H1 (cell line): ENCODE data around the gene NPBWR2. TPM values are rescaled to one million over a fixed set of nuclear protein-coding genes. Genes with fewer than 3 reads are reported as not detected.

Source experiments
- CTCF ChIA-PET: fragments of 300-600 bp; sonication (Branson Sonifier 250); formaldehyde crosslinking; loops from one replicate; lab custom pipeline; 2021; ENCODE audit not compliant: partially characterized antibody; lab: Charles Lee
- POLR2A ChIA-PET: fragments of 300-600 bp; sonication (Branson Sonifier 250); formaldehyde crosslinking; loops from one replicate; lab custom pipeline; 2021; ENCODE audit warnings: inconsistent platforms; ENCODE audit not compliant: partially characterized antibody; lab: Charles Lee
- DNase-seq, 2 experiments: peaks; one replicate each; pipeline versions ENCODE4 v3.0.0 to v3.0.0-alpha.2; 2010 to 2022; ENCODE audit warnings: low spot score in 2 of 2, low read depth in 1 of 2, mixed read lengths in 1 of 2
- FAIRE-seq: peaks from 2 replicates; lab custom pipeline; 2011; peaks lifted over from hg19 to GRCh38; lab: Jason Lieb, UNC
- H2AFZ ChIP-seq: 2 replicates; pipeline ENCODE4 v1.8.1; 2012; ENCODE audit warnings: low read length, inconsistent platforms
- H2AK5ac ChIP-seq: 2 replicates; pipeline ENCODE4 v1.6.1; 2013; ENCODE audit warnings: low read depth, low read length
- H2BK120ac ChIP-seq: replicated peaks from 2 replicates; pipeline ENCODE3; 2013; ENCODE audit warnings: low read depth, low read length, inconsistent platforms
- H2BK12ac ChIP-seq: 2 replicates; pipeline ENCODE4 v1.6.1; 2013; ENCODE audit warnings: low read depth, low read length
- H2BK15ac ChIP-seq: 2 replicates; pipeline ENCODE4 v1.6.1; 2013; ENCODE audit warnings: low read length
- H2BK20ac ChIP-seq: 2 replicates; pipeline ENCODE4 v1.6.1; 2013; ENCODE audit warnings: low read length
- H2BK5ac ChIP-seq: 2 replicates; pipeline ENCODE4 v1.6.1; 2013; ENCODE audit warnings: low read depth, low read length
- H3K14ac ChIP-seq: 2 replicates; pipeline ENCODE4 v1.6.1; 2013; ENCODE audit warnings: inconsistent platforms; ENCODE audit not compliant: insufficient read length
- H3K18ac ChIP-seq: 2 replicates; pipeline ENCODE4 v1.6.1; 2013; ENCODE audit warnings: low read length; ENCODE audit errors: extremely low read depth
- H3K23ac ChIP-seq: 2 replicates; pipeline ENCODE4 v1.6.1; 2013; ENCODE audit warnings: inconsistent platforms; ENCODE audit not compliant: insufficient read length
- H3K23me2 ChIP-seq: 2 replicates; pipeline ENCODE4 v1.6.1; 2013; ENCODE audit warnings: low read depth, low read length
- H3K27ac ChIP-seq: 2 replicates; pipeline ENCODE4 v1.6.1; 2011; ENCODE audit warnings: low read depth, low read length, inconsistent platforms
- H3K27me3 ChIP-seq, 4 experiments: replicated peaks in 1 of 4; 1 replicate in 1 of 4; 2 replicates in 3 of 4; pipeline versions ENCODE4 v1.6.1 to v1.8.1; 2011 to 2013; ENCODE audit warnings: low read length in 3 of 4, mild to moderate bottlenecking in 3 of 4, inconsistent platforms in 2 of 4, mixed read lengths in 2 of 4, moderate library complexity in 1 of 4; ENCODE audit not compliant: control insufficient read depth in 3 of 4, insufficient read depth in 3 of 4; ENCODE audit errors: extremely low read depth in 1 of 4
- H3K36me3 ChIP-seq, 4 experiments: 2 replicates each; pipeline versions ENCODE4 v1.6.1 to v1.8.1; 2011 to 2013; ENCODE audit warnings: mild to moderate bottlenecking in 4 of 4, low read length in 3 of 4, moderate library complexity in 2 of 4, control low read depth in 1 of 4, inconsistent platforms in 1 of 4; ENCODE audit not compliant: insufficient read depth in 4 of 4, control insufficient read depth in 2 of 4
- H3K4ac ChIP-seq: replicated peaks from 2 replicates; pipeline ENCODE3; 2013; ENCODE audit warnings: low read length, low read depth, mixed read lengths, inconsistent platforms; ENCODE audit not compliant: insufficient read length
- H3K4me1 ChIP-seq, 4 experiments: replicated peaks in 1 of 4; 1 replicate in 1 of 4; 2 replicates in 3 of 4; pipeline versions ENCODE4 v1.6.1 to v1.8.1; 2011 to 2013; ENCODE audit warnings: low read length in 3 of 4, inconsistent platforms in 2 of 4, mixed read lengths in 1 of 4; ENCODE audit not compliant: insufficient read depth in 4 of 4, control insufficient read depth in 3 of 4
- H3K4me2 ChIP-seq, 2 experiments: 2 replicates each; pipeline versions ENCODE4 v1.6.1 to v1.8.1; 2011 to 2013; ENCODE audit warnings: low read depth in 2 of 2, low read length in 2 of 2, control low read depth in 1 of 2, inconsistent platforms in 1 of 2, mild to moderate bottlenecking in 1 of 2; ENCODE audit not compliant: insufficient read depth in 1 of 2
- H3K4me3 ChIP-seq, 4 experiments: fragments of 200-600, 300-600 bp in 1 of 4; sonication (generic), shearing (Covaris generic), sonication (Bioruptor Twin) in 1 of 4; 2 replicates each; pipeline versions ENCODE4 v1.5.1 to v1.8.1; 2011 to 2016; ENCODE audit warnings: low read length in 4 of 4, low read depth in 3 of 4, control low read depth in 2 of 4, inconsistent platforms in 2 of 4, mild to moderate bottlenecking in 2 of 4, mixed read lengths in 1 of 4, moderate library complexity in 1 of 4; ENCODE audit not compliant: insufficient read depth in 2 of 4; ENCODE audit errors: extremely low read depth in 1 of 4
- H3K56ac ChIP-seq: replicated peaks from 2 replicates; pipeline ENCODE3; 2013; ENCODE audit warnings: low read depth, mild to moderate bottlenecking, mixed read lengths, low read length, inconsistent platforms; ENCODE audit not compliant: insufficient read length
- H3K79me1 ChIP-seq: 2 replicates; pipeline ENCODE4 v1.6.1; 2013; ENCODE audit warnings: low read depth, low read length, control low read depth
- H3K79me2 ChIP-seq, 2 experiments: 2 replicates each; pipeline versions ENCODE4 v1.6.1 to v1.8.1; 2012 to 2013; ENCODE audit warnings: low read length in 2 of 2, mild to moderate bottlenecking in 2 of 2, inconsistent platforms in 1 of 2; ENCODE audit not compliant: insufficient read depth in 2 of 2, control insufficient read depth in 1 of 2
- H3K9ac ChIP-seq, 4 experiments: replicated peaks in 1 of 4; 1 replicate in 1 of 4; 2 replicates in 3 of 4; pipeline versions ENCODE4 v1.6.1 to v1.8.1; 2011 to 2013; ENCODE audit warnings: low read depth in 3 of 4, low read length in 3 of 4, control low read depth in 2 of 4, mild to moderate bottlenecking in 2 of 4, moderate library complexity in 2 of 4, inconsistent platforms in 1 of 4; ENCODE audit errors: extremely low read depth in 1 of 4
- H3K9me3 ChIP-seq, 2 experiments: 2 replicates each; pipeline versions ENCODE4 v1.6.1 to v1.8.1; 2012 to 2013; ENCODE audit warnings: mild to moderate bottlenecking in 2 of 2, moderate library complexity in 2 of 2, control low read depth in 1 of 2, inconsistent platforms in 1 of 2, low read depth in 1 of 2, low read length in 1 of 2, mixed read lengths in 1 of 2; ENCODE audit not compliant: insufficient read depth in 2 of 2
- H4K20me1 ChIP-seq, 2 experiments: replicated peaks in 1 of 2; 2 replicates each; pipeline versions ENCODE3 to v1.8.1; 2011 to 2013; ENCODE audit warnings: inconsistent platforms in 2 of 2, low read length in 2 of 2, mild to moderate bottlenecking in 1 of 2; ENCODE audit not compliant: insufficient read depth in 2 of 2, control insufficient read depth in 1 of 2
- H4K5ac ChIP-seq: 2 replicates; pipeline ENCODE4 v1.6.1; 2013; ENCODE audit warnings: low read length, low read depth, mixed read lengths, inconsistent platforms; ENCODE audit not compliant: insufficient read length
- H4K8ac ChIP-seq: 2 replicates; pipeline ENCODE4 v1.8.0; 2013; ENCODE audit warnings: mild to moderate bottlenecking, moderate library complexity, low read length, inconsistent platforms; ENCODE audit not compliant: insufficient read depth; ENCODE audit errors: extremely low read depth
- H4K91ac ChIP-seq: replicated peaks from 2 replicates; pipeline ENCODE3; 2013; ENCODE audit warnings: low read length, mixed read lengths, inconsistent platforms; ENCODE audit not compliant: insufficient read length
- CHD1 ChIP-seq: IDR thresholded peaks from 2 replicates; pipeline ENCODE4 v1.6.1; 2012; ENCODE audit warnings: low read depth, low read length, improper control_type of control experiment
- EGR1 ChIP-seq: IDR thresholded peaks from 2 replicates; pipeline ENCODE4 v1.6.1; 2011; ENCODE audit warnings: low read depth, low read length, borderline replicate concordance
- EP300 ChIP-seq, 2 experiments: IDR thresholded peaks; 1 replicate in 1 of 2; 2 replicates in 1 of 2; pipeline ENCODE4 v1.6.1; 2011 to 2012; ENCODE audit warnings: low read depth in 2 of 2, low read length in 2 of 2, mild to moderate bottlenecking in 2 of 2, borderline replicate concordance in 1 of 2, inconsistent platforms in 1 of 2, moderate library complexity in 1 of 2
- FOSL1 ChIP-seq: IDR thresholded peaks from 2 replicates; pipeline ENCODE4 v1.6.1; 2011; ENCODE audit warnings: mild to moderate bottlenecking, low read depth, low read length, moderate library complexity; ENCODE audit not compliant: insufficient read depth
- JUN ChIP-seq: IDR thresholded peaks from 2 replicates; pipeline ENCODE4 v1.6.1; 2011; ENCODE audit warnings: low read depth, mild to moderate bottlenecking, improper control_type of control experiment, low read length
- JUND ChIP-seq: IDR thresholded peaks from 2 replicates; pipeline ENCODE4 v1.6.1; 2011; ENCODE audit warnings: mild to moderate bottlenecking, improper control_type of control experiment, low read length
- KDM4A ChIP-seq: IDR thresholded peaks from one replicate; pipeline ENCODE4 v1.7.1; 2012; ENCODE audit warnings: low read depth, mild to moderate bottlenecking, moderate library complexity, low read length, inconsistent platforms; ENCODE audit not compliant: severe bottlenecking
- MAX ChIP-seq: IDR thresholded peaks from 2 replicates; pipeline ENCODE4 v1.6.1; 2012; ENCODE audit warnings: inconsistent platforms
- NANOG ChIP-seq: IDR thresholded peaks from 2 replicates; pipeline ENCODE4 v1.6.1; 2011; ENCODE audit warnings: low read length, low read depth, mild to moderate bottlenecking, inconsistent platforms; ENCODE audit not compliant: insufficient read depth, poor library complexity, severe bottlenecking
- POLR2A ChIP-seq, 2 experiments: IDR thresholded peaks; 1 replicate in 1 of 2; 2 replicates in 1 of 2; pipeline ENCODE4 v1.6.1; 2011; ENCODE audit warnings: low read depth in 2 of 2, low read length in 2 of 2, mild to moderate bottlenecking in 2 of 2; ENCODE audit errors: control extremely low read depth in 1 of 2
- POU5F1 ChIP-seq: IDR thresholded peaks from 2 replicates; pipeline ENCODE4 v1.6.1; 2011; ENCODE audit warnings: low read depth, mild to moderate bottlenecking, low read length, moderate library complexity
- TEAD4 ChIP-seq: IDR thresholded peaks from 2 replicates; pipeline ENCODE4 v1.6.1; 2012; ENCODE audit warnings: low read depth, low read length, inconsistent platforms, mixed read lengths
- YY1 ChIP-seq: IDR thresholded peaks from 2 replicates; pipeline ENCODE4 v1.6.1; 2011; ENCODE audit warnings: low read depth, mild to moderate bottlenecking, low read length
- WGBS, 2 experiments: shearing (Covaris generic) in 1 of 2; methylation state at CpG; one replicate each; pipeline versions ENCODE4 v1.1.6 to v1.1.7; 2013 to 2015; ENCODE audit warnings: low lambda C conversion rate in 2 of 2, mixed read lengths in 2 of 2, inconsistent platforms in 1 of 2, low coverage in 1 of 2, missing lambda C conversion rate in 1 of 2; ENCODE audit not compliant: insufficient replicate concordance in 2 of 2, insufficient coverage in 1 of 2, insufficient read length in 1 of 2; ENCODE audit errors: extremely low coverage in 1 of 2, missing lambda C conversion rate in 1 of 2; 5-methylcytosine and 5-hydroxymethylcytosine counted together
- polyA plus RNA-seq, 7 experiments: library from polyadenylated mRNA; depleted of rRNA in 3 of 7; stranded (reverse) in 5 of 7; unstranded in 2 of 7; fragments of >200 nt in 5 of 7; fragments of 200-250 nt in 2 of 7; gene quantifications; 1 replicate in 5 of 7; 2 replicates in 1 of 7; 4 replicates in 1 of 7; pipeline versions ENCODE4 v1.2.1 to v1.2.3, GENCODE V29; 2011 to 2013; ENCODE audit warnings: missing spikeins in 2 of 7, mixed read lengths in 2 of 7
- total RNA-seq: library from RNA; stranded (reverse); fragmentation: NEBNext Ultra II Directional; extraction: Animal tissue kit (Norgen Biotek cat#: 25700); gene quantifications from 2 replicates; pipeline ENCODE4 v1.2.1, GENCODE V29; 2021

Gene NPBWR2
- total and polyA plus RNA-seq, 2 of the 8 experiments (the other 6 are each of a cell fraction or from before 2014, with no cell fraction given), result not detected

GRCh38 chr20:64091340-64091739, 16.0 kb downstream of the NPBWR2 start:
- no peak overlapping the region for H4K8ac ChIP-seq
- H3K79me2 ChIP-seq, result no peaks in the 10 kb centered on the region
- no peaks in the 10 kb centered on the region for H3K79me1 ChIP-seq
- no peak overlapping the region for H2BK15ac ChIP-seq
- H3K18ac ChIP-seq, result no peak overlapping the region
- H3K4ac ChIP-seq, result no peak overlapping the region
- no peak overlapping the region for H2AFZ ChIP-seq
- H3K27me3 ChIP-seq, result peaks cover 0 to 2% (median 0%) of the 10 kb centered on the region in 4 experiments; a peak in 1 of 7 replicates
- no peak overlapping the region for H3K56ac ChIP-seq
- ChIA-PET CTCF (interaction anchor here (0.6 to 4.5 kb wide), 6 partner anchors 9 to 189 kb away, joined by 3 to 28 read pairs (median 4); no protein-coding TSS in a partner anchor), POLR2A (interaction anchor here (1.0 kb wide), 1 partner anchor 11 kb away, joined by 5 read pairs; the partner anchor contains the start of gene OPRL1)
- peaks cover 0 to 7% (median 2%) of the 10 kb centered on the region in 4 experiments; a peak in 3 of 7 replicates for H3K4me1 ChIP-seq
- no peak overlapping the region; a peak in 1 of 7 replicates for H3K9ac ChIP-seq
- no peak overlapping the region for H3K27ac ChIP-seq
- no peak overlapping the region for H2BK120ac ChIP-seq
- WGBS, 2 experiments, result 87% methylated on average over 14 of the region's 19 CpGs; no CpG with 5 or more reads in 1 of the 2 experiments
- H4K91ac ChIP-seq, result no peak overlapping the region
- no peaks in the 10 kb centered on the region for H3K36me3 ChIP-seq
- H4K5ac ChIP-seq, result no peak overlapping the region
- H2BK5ac ChIP-seq, result no peak overlapping the region
- no peaks in the 10 kb centered on the region for H3K23me2 ChIP-seq
- H3K4me3 ChIP-seq, result no peak overlapping the region
- no peak for DNase-seq
- H3K23ac ChIP-seq, result no peak overlapping the region
- peak overlapping the region; percentile 68; the same call in 1 of the 2 replicates for H2BK12ac ChIP-seq
- no peak for FAIRE-seq
- no peak overlapping the region; a peak in 1 of 4 replicates for H3K4me2 ChIP-seq
- peaks cover 1 to 2% of the 10 kb centered on the region in 2 experiments for H4K20me1 ChIP-seq
- no peaks in the 10 kb centered on the region for H3K9me3 ChIP-seq
- H2AK5ac ChIP-seq, result peak overlapping the region; percentile 95; the same call in 1 of the 2 replicates
- no peak overlapping the region for H2BK20ac ChIP-seq
- H3K14ac ChIP-seq, result no peak overlapping the region
- TF ChIP-seq POLR2A (IDR thresholded peaks at IDR 0.05; ENCODE audit: control extremely low read depth in 1 of 2, low read depth in 2 of 2, low read length in 2 of 2) (no peak), FOSL1 (no peak), CHD1 (no peak), JUN (no peak), TEAD4 (no peak), JUND (no peak), YY1 (no peak), NANOG (no peak), POU5F1 (no peak), MAX (no peak), EP300 (IDR thresholded peaks at IDR 0.05; ENCODE audit: borderline replicate concordance in 1 of 2, low read depth in 2 of 2, low read length in 2 of 2) (no peak), EGR1 (no peak), KDM4A (no peak)
